ENCODE measurements around the gene LYPD6B. TPM values are rescaled to one million over a fixed set of nuclear protein-coding genes. Genes with fewer than 3 reads are reported as not detected.

LYPD6B gene
- total RNA-seq, 1 experiment from 2014 or later: 0.75 TPM

GRCh38 chr2:149170911-149171310, 132.4 kb downstream of the LYPD6B start:
- no peak for DNase-seq
- Histone ChIP-seq H3K79me2 (ENCODE audit: low read length) (no peaks in the 10 kb centered on the region), H2AFZ (ENCODE audit: low read length) (no peak overlapping the region), H4K20me1 (ENCODE audit: insufficient read depth, low read depth, low read length) (no peaks in the 10 kb centered on the region), H3K4me2 (ENCODE audit: low read depth, low read length, poor library complexity, severe bottlenecking) (no peak overlapping the region), H3K4me1 (ENCODE audit: low read length) (no peaks in the 10 kb centered on the region), H3K27me3 (ENCODE audit: low read length) (no peaks in the 10 kb centered on the region), H3K9ac (ENCODE audit: low read length) (no peak overlapping the region), H3K9me3 (ENCODE audit: low read length) (no peaks in the 10 kb centered on the region), H3K9me2 (replicated peaks; ENCODE audit: insufficient read depth, low read length) (no peaks in the 10 kb centered on the region), H3K27ac (ENCODE audit: low read length) (no peak overlapping the region), H3K4me3 (ENCODE audit: low read length) (no peak overlapping the region), H3K36me3 (ENCODE audit: insufficient read depth, low read length) (no peaks in the 10 kb centered on the region)

GRCh38 chr2:149173220-149173619, 134.7 kb downstream of the LYPD6B start:
- Histone ChIP-seq H3K4me3 (ENCODE audit: low read length) (no peak overlapping the region), H3K9me3 (ENCODE audit: low read length) (no peaks in the 10 kb centered on the region), H3K27me3 (ENCODE audit: low read length) (no peaks in the 10 kb centered on the region), H3K79me2 (ENCODE audit: low read length) (no peaks in the 10 kb centered on the region), H3K9me2 (replicated peaks; ENCODE audit: insufficient read depth, low read length) (no peaks in the 10 kb centered on the region), H3K9ac (ENCODE audit: low read length) (no peak overlapping the region), H3K4me1 (ENCODE audit: low read length) (no peaks in the 10 kb centered on the region), H2AFZ (ENCODE audit: low read length) (no peak overlapping the region), H3K27ac (ENCODE audit: low read length) (no peak overlapping the region), H4K20me1 (ENCODE audit: insufficient read depth, low read depth, low read length) (no peaks in the 10 kb centered on the region), H3K36me3 (ENCODE audit: insufficient read depth, low read length) (no peaks in the 10 kb centered on the region), H3K4me2 (ENCODE audit: low read depth, low read length, poor library complexity, severe bottlenecking) (no peak overlapping the region)
- no peak for DNase-seq

- Histone ChIP-seq H3K9ac (ENCODE audit: low read length) (no peak overlapping the region), H3K9me2 (replicated peaks; ENCODE audit: insufficient read depth, low read length) (no peaks in the 10 kb centered on the region), H3K9me3 (ENCODE audit: low read length) (no peaks in the 10 kb centered on the region), H4K20me1 (ENCODE audit: insufficient read depth, low read depth, low read length) (no peaks in the 10 kb centered on the region), H3K36me3 (ENCODE audit: insufficient read depth, low read length) (no peaks in the 10 kb centered on the region), H3K4me3 (ENCODE audit: low read length) (no peak overlapping the region), H3K4me2 (ENCODE audit: low read depth, low read length, poor library complexity, severe bottlenecking) (no peak overlapping the region), H3K4me1 (ENCODE audit: low read length) (no peaks in the 10 kb centered on the region), H3K27ac (ENCODE audit: low read length) (no peak overlapping the region), H2AFZ (ENCODE audit: low read length) (no peak overlapping the region), H3K79me2 (ENCODE audit: low read length) (no peaks in the 10 kb centered on the region), H3K27me3 (ENCODE audit: low read length) (no peaks in the 10 kb centered on the region)
- DNase-seq: no peak
Measured at GRCh38 chr2:149175956-149176355, 137.5 kb downstream of the LYPD6B start.

- H4K20me1 ChIP-seq (ENCODE audit: insufficient read depth, low read depth, low read length): no peaks in the 10 kb centered on the region
- no peaks in the 10 kb centered on the region for H3K27me3 ChIP-seq (ENCODE audit: low read length)
- no peak overlapping the region for H2AFZ ChIP-seq (ENCODE audit: low read length)
- H3K9me3 ChIP-seq (ENCODE audit: low read length): no peaks in the 10 kb centered on the region
- no peak overlapping the region for H3K4me3 ChIP-seq (ENCODE audit: low read length)
- no peak overlapping the region for H3K27ac ChIP-seq (ENCODE audit: low read length)
- no peaks in the 10 kb centered on the region for H3K9me2 ChIP-seq (replicated peaks; ENCODE audit: insufficient read depth, low read length)
- DNase-seq: no peak
- H3K36me3 ChIP-seq (ENCODE audit: insufficient read depth, low read length): no peaks in the 10 kb centered on the region
- H3K4me1 ChIP-seq (ENCODE audit: low read length): no peaks in the 10 kb centered on the region
- no peaks in the 10 kb centered on the region for H3K79me2 ChIP-seq (ENCODE audit: low read length)
- no peak overlapping the region for H3K4me2 ChIP-seq (ENCODE audit: low read depth, low read length, poor library complexity, severe bottlenecking)
- no peak overlapping the region for H3K9ac ChIP-seq (ENCODE audit: low read length)
Measured at GRCh38 chr2:149178612-149179011, 140.1 kb downstream of the LYPD6B start.

- H3K9me3 ChIP-seq (ENCODE audit: low read length): no peaks in the 10 kb centered on the region
- H3K4me1 ChIP-seq (ENCODE audit: low read length): no peaks in the 10 kb centered on the region
- H4K20me1 ChIP-seq (ENCODE audit: insufficient read depth, low read depth, low read length): no peaks in the 10 kb centered on the region
- no peak overlapping the region for H2AFZ ChIP-seq (ENCODE audit: low read length)
- H3K9ac ChIP-seq (ENCODE audit: low read length): no peak overlapping the region
- H3K79me2 ChIP-seq (ENCODE audit: low read length): no peaks in the 10 kb centered on the region
- H3K27ac ChIP-seq (ENCODE audit: low read length): no peak overlapping the region
- H3K4me3 ChIP-seq (ENCODE audit: low read length): no peak overlapping the region
- no peaks in the 10 kb centered on the region for H3K27me3 ChIP-seq (ENCODE audit: low read length)
- H3K36me3 ChIP-seq (ENCODE audit: insufficient read depth, low read length): no peaks in the 10 kb centered on the region
- DNase-seq: no peak
- no peaks in the 10 kb centered on the region for H3K9me2 ChIP-seq (replicated peaks; ENCODE audit: insufficient read depth, low read length)
- H3K4me2 ChIP-seq (ENCODE audit: low read depth, low read length, poor library complexity, severe bottlenecking): no peak overlapping the region
Measured at GRCh38 chr2:149180226-149180875, 141.9 kb downstream of the LYPD6B start.

- no peaks in the 10 kb centered on the region for H3K9me2 ChIP-seq (replicated peaks; ENCODE audit: insufficient read depth, low read length)
- H3K4me3 ChIP-seq (ENCODE audit: low read length): no peak overlapping the region
- no peaks in the 10 kb centered on the region for H3K4me1 ChIP-seq (ENCODE audit: low read length)
- no peaks in the 10 kb centered on the region for H3K27me3 ChIP-seq (ENCODE audit: low read length)
- H2AFZ ChIP-seq (ENCODE audit: low read length): no peak overlapping the region
- no peak overlapping the region for H3K27ac ChIP-seq (ENCODE audit: low read length)
- H3K36me3 ChIP-seq (ENCODE audit: insufficient read depth, low read length): no peaks in the 10 kb centered on the region
- H3K4me2 ChIP-seq (ENCODE audit: low read depth, low read length, poor library complexity, severe bottlenecking): no peak overlapping the region
- H3K9ac ChIP-seq (ENCODE audit: low read length): no peak overlapping the region
- H4K20me1 ChIP-seq (ENCODE audit: insufficient read depth, low read depth, low read length): no peaks in the 10 kb centered on the region
- no peaks in the 10 kb centered on the region for H3K79me2 ChIP-seq (ENCODE audit: low read length)
- H3K9me3 ChIP-seq (ENCODE audit: low read length): no peaks in the 10 kb centered on the region
- no peak for DNase-seq
Measured at GRCh38 chr2:149183187-149183586, 144.7 kb downstream of the LYPD6B start.

GRCh38 chr2:149184991-149185390, 146.5 kb downstream of the LYPD6B start:
- Histone ChIP-seq H3K4me2 (ENCODE audit: low read depth, low read length, poor library complexity, severe bottlenecking) (no peak overlapping the region), H2AFZ (ENCODE audit: low read length) (no peak overlapping the region), H3K79me2 (ENCODE audit: low read length) (no peaks in the 10 kb centered on the region), H3K27ac (ENCODE audit: low read length) (no peak overlapping the region), H3K4me3 (ENCODE audit: low read length) (no peak overlapping the region), H3K9ac (ENCODE audit: low read length) (no peak overlapping the region), H3K9me2 (replicated peaks; ENCODE audit: insufficient read depth, low read length) (no peaks in the 10 kb centered on the region), H3K4me1 (ENCODE audit: low read length) (no peaks in the 10 kb centered on the region), H4K20me1 (ENCODE audit: insufficient read depth, low read depth, low read length) (no peaks in the 10 kb centered on the region), H3K9me3 (ENCODE audit: low read length) (no peaks in the 10 kb centered on the region), H3K27me3 (ENCODE audit: low read length) (no peaks in the 10 kb centered on the region), H3K36me3 (ENCODE audit: insufficient read depth, low read length) (no peaks in the 10 kb centered on the region)
- no peak for DNase-seq

GRCh38 chr2:149185942-149186490, 147.5 kb downstream of the LYPD6B start:
- no peaks in the 10 kb centered on the region for H3K9me2 ChIP-seq (replicated peaks; ENCODE audit: insufficient read depth, low read length)
- no peaks in the 10 kb centered on the region for H3K36me3 ChIP-seq (ENCODE audit: insufficient read depth, low read length)
- no peaks in the 10 kb centered on the region for H3K4me1 ChIP-seq (ENCODE audit: low read length)
- no peaks in the 10 kb centered on the region for H3K79me2 ChIP-seq (ENCODE audit: low read length)
- no peaks in the 10 kb centered on the region for H4K20me1 ChIP-seq (ENCODE audit: insufficient read depth, low read depth, low read length)
- no peak overlapping the region for H2AFZ ChIP-seq (ENCODE audit: low read length)
- H3K9me3 ChIP-seq (ENCODE audit: low read length): no peaks in the 10 kb centered on the region
- H3K4me3 ChIP-seq (ENCODE audit: low read length): no peak overlapping the region
- no peak overlapping the region for H3K4me2 ChIP-seq (ENCODE audit: low read depth, low read length, poor library complexity, severe bottlenecking)
- H3K9ac ChIP-seq (ENCODE audit: low read length): no peak overlapping the region
- no peak for DNase-seq
- no peaks in the 10 kb centered on the region for H3K27me3 ChIP-seq (ENCODE audit: low read length)
- no peak overlapping the region for H3K27ac ChIP-seq (ENCODE audit: low read length)
